Lung (tissue), 12 donors: ENCODE results near the gene PRM2. TPM values are rescaled to one million over a fixed set of nuclear protein-coding genes. Genes with fewer than 3 reads are reported as not detected.
A peak's percentile ranks its signal among the peaks of the same experiment; 100 is the strongest.

Experiments
- ATAC-seq: fragments of 200-7000 bp; cut with Tn5 transposase; one replicate; pipeline ENCODE4 v1.9.1; 2020; ENCODE audit warnings: moderate number of reproducible peaks; ENCODE audit not compliant: insufficient read depth, low FRiP score
- DNase-seq, 3 donors: peaks; one replicate each; pipeline ENCODE4 v3.0.0-alpha.2; 2013 to 2017
- H3K27ac ChIP-seq, 2 donors: one replicate each; pipeline ENCODE4 v1.5.1; 2013; ENCODE audit warnings: mild to moderate bottlenecking in 2 of 2, moderate library complexity in 2 of 2, control low read depth in 1 of 2, inconsistent platforms in 1 of 2, low read depth in 1 of 2, low read length in 1 of 2
- H3K27me3 ChIP-seq, 3 donors: one replicate each; pipeline ENCODE4 v1.5.1; 2013; ENCODE audit warnings: low read length in 2 of 3; ENCODE audit not compliant: control insufficient read depth in 3 of 3, insufficient read depth in 3 of 3
- H3K36me3 ChIP-seq, 4 donors: one replicate each; pipeline ENCODE4 v1.5.1; 2013; ENCODE audit warnings: low read length in 4 of 4, mild to moderate bottlenecking in 1 of 4, moderate library complexity in 1 of 4; ENCODE audit not compliant: control insufficient read depth in 4 of 4, insufficient read depth in 4 of 4
- H3K4me1 ChIP-seq, 5 donors: one replicate each; pipeline ENCODE4 v1.5.1; 2013; ENCODE audit warnings: low read length in 5 of 5, mild to moderate bottlenecking in 2 of 5, moderate library complexity in 1 of 5; ENCODE audit not compliant: control insufficient read depth in 5 of 5, insufficient read depth in 5 of 5
- H3K4me3 ChIP-seq: one replicate; pipeline ENCODE4 v1.5.1; 2013; ENCODE audit warnings: mild to moderate bottlenecking, control low read depth, moderate library complexity
- H3K9ac ChIP-seq, 2 donors: one replicate each; pipeline ENCODE4 v1.5.1; 2013; ENCODE audit warnings: low read length in 2 of 2, control low read depth in 1 of 2; ENCODE audit not compliant: insufficient read depth in 1 of 2
- H3K9me3 ChIP-seq, 4 donors: one replicate each; pipeline ENCODE4 v1.5.1; 2013; ENCODE audit warnings: low read length in 3 of 4, mild to moderate bottlenecking in 1 of 4, moderate library complexity in 1 of 4; ENCODE audit not compliant: control insufficient read depth in 4 of 4, insufficient read depth in 3 of 4
- WGBS, 2 donors: extraction: QIAGEN DNeasy Blood & Tissue Kit; methylation state at CpG; one replicate each; pipeline ENCODE4 v1.1.7; 2013; 5-methylcytosine and 5-hydroxymethylcytosine counted together
- polyA plus RNA-seq, 2 donors: library from polyadenylated mRNA; stranded (reverse); fragments of 200-250 nt; gene quantifications; one replicate each; pipeline ENCODE4 v1.2.1, GENCODE V29; 2013
- total RNA-seq, 2 donors: library from RNA; depleted of rRNA in 1 of 2; stranded (reverse); fragments of >200 nt in 1 of 2; gene quantifications; one replicate each; pipeline ENCODE4 v1.2.1, GENCODE V29; 2014 to 2021
- TF ChIP-seq, protein P1 (sequence below): IDR thresholded peaks from 2 replicates; pipeline ENCODE4 v1.5.1; 2012; ENCODE audit warnings: mild to moderate bottlenecking; ENCODE audit errors: control extremely low read depth, extremely low read depth
- donor health status: control.
- donor health status: control.
- donor health status: Bipolar disorder and iron deficiency.
- donor health status: healthy.
- donor health status: DM: yes; HTN: yes; CAD: no.

PRM2 gene
- total and polyA plus RNA-seq, 4 donors = not detected

DNA sequence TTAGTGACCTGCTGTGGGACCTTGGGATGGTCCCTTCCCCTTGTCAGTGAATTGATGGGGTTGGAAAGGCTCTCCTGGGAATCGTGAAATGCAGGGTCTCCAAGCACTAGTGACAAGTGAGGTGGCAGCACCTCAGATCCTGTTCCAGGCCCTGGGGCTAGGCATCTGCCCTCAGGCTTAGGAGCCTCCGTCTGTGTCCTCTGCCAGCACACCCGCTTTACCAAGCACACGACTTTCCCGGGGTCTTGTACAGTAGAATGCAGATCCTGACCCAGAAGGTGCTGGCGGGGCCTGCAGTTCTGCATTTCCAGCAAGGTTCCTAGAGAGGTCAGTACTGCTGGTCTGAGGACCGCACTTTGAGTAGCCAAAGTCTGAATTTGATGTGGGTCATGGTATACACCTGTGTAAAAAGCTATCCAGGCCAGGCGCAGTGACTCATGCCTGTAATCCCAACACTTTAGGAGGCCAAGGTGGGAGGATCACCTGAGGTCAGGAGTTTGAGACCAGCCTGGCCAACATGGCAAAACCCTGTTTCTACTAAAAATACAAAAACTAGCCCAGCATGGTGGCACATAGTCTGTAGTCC is 38.1 kb upstream of the PRM2 start:
- TF ChIP-seq, protein P1, sequence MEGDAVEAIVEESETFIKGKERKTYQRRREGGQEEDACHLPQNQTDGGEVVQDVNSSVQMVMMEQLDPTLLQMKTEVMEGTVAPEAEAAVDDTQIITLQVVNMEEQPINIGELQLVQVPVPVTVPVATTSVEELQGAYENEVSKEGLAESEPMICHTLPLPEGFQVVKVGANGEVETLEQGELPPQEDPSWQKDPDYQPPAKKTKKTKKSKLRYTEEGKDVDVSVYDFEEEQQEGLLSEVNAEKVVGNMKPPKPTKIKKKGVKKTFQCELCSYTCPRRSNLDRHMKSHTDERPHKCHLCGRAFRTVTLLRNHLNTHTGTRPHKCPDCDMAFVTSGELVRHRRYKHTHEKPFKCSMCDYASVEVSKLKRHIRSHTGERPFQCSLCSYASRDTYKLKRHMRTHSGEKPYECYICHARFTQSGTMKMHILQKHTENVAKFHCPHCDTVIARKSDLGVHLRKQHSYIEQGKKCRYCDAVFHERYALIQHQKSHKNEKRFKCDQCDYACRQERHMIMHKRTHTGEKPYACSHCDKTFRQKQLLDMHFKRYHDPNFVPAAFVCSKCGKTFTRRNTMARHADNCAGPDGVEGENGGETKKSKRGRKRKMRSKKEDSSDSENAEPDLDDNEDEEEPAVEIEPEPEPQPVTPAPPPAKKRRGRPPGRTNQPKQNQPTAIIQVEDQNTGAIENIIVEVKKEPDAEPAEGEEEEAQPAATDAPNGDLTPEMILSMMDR = no peak
- WGBS, 2 donors = 96 to 97% methylated on average over 8 of the region's 8 CpGs
- no peaks in the 10 kb centered on the region for H3K9me3 ChIP-seq
- DNase-seq = no peak
- H3K36me3 ChIP-seq = no peaks in the 10 kb centered on the region
- no peaks in the 10 kb centered on the region for H3K27me3 ChIP-seq
- H3K9ac ChIP-seq = no peak overlapping the region
- no peak for ATAC-seq
- no peak overlapping the region for H3K27ac ChIP-seq
- H3K4me3 ChIP-seq = no peak overlapping the region
- peaks cover 0 to 44% (median 10%) of the 10 kb centered on the region in 5 donors for H3K4me1 ChIP-seq

DNA sequence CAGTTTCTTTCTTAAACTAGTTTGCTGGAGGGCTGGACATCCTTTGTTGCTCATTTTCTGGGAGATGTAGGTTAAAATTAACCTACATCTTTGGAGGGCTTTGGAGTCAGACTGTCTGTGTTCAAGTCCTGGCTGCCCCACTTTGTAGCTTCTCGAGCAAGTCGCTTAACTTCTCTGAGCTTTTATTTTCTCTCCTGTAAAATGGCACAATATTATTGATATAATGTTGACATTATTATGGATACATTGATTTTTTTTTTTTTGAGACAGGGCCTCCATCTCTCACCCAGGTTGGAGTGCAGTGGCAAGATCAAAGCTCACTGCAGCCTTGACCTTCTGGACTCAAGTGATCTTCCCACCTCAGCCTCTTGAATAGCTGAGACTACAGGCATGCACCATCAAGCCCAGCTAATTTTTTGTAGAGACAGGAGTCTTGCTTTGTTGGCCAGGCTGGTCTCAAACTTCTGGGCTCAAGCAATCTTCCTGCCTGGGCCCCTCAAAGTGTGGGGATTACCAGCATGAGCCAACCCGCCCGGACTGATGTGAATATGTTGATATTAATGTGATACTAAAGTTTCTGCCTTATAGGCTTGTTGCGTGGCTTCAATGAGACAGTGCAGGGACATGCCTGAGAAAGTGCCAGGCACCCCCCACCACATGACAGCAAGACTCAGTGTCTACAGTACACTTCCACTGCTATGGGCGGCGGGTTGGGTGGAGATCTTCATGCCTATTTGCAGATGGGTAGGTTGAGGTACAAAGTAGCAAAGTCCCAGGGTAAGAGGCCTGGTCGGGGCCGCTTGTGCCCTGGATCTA is 37.4 kb upstream of the PRM2 start:
- WGBS, 2 donors = 96% methylated on average over 9 of the region's 9 CpGs
- H3K4me1 ChIP-seq = peaks cover 0 to 44% (median 14%) of the 10 kb centered on the region in 5 donors
- ATAC-seq = no peak
- H3K27me3 ChIP-seq = no peaks in the 10 kb centered on the region
- H3K9ac ChIP-seq = no peak overlapping the region
- H3K9me3 ChIP-seq = no peaks in the 10 kb centered on the region
- no peak overlapping the region for H3K4me3 ChIP-seq
- no peak for DNase-seq
- no peak overlapping the region for H3K27ac ChIP-seq
- TF ChIP-seq, protein P1 = no peak
- no peaks in the 10 kb centered on the region for H3K36me3 ChIP-seq

DNA sequence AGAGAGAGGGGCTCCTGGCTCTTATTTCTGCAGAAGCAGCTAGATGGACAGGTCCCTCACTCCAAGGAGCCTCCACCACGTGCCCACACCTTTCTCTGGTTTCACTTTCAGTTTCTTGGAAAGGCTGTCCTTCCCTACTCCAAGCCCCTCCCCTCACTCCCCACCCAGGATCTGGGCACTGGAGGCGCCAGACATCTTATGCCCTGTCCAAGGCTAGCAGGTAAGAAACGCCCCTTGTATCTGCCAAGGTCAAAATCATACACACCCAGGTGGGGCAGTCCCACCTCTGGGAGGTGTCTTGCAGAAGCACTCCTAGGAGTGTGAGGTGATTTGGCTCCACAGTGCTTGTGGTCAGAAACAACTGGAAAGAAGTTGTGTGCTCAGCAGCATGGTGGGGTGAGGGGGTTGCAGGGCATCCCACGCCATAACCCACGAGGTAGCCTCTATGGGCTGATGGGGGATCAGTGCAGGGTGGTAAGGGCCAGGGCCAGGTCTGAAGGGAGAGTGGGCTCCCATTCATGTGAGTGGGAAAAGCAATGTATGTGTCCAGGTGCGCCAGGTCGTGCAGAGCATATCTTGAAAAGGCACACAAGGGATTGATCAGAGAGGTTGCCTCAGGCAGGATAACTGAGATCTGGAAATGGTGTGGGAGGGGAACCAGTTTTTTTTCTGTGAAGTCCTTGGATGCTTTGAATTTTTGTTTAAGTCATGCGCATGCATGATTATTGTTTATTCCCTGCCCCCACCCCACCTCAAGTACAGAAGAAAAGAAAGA is 36.6 kb upstream of the PRM2 start:
- Histone ChIP-seq H3K4me1 (peaks cover 0 to 44% (median 18%) of the 10 kb centered on the region in 5 donors), H3K9ac (no peak overlapping the region), H3K9me3 (no peaks in the 10 kb centered on the region), H3K36me3 (no peaks in the 10 kb centered on the region), H3K4me3 (no peak overlapping the region), H3K27me3 (no peaks in the 10 kb centered on the region), H3K27ac (peak overlapping the region in 1 of 2 donors; percentile 14)
- DNase-seq (peak; percentile 55 to 69 (median 55)), ATAC-seq (no peak)
- TF ChIP-seq, protein P1 = no peak
- 63 to 72% methylated on average over 8 of the region's 8 CpGs for WGBS, 2 donors
